K562 (cell line): Measurements from ENCODE around the gene VPS16.

Source experiments
- RNF2 ChIP-seq: sonication (generic); IDR thresholded peaks from 2 replicates; pipeline ENCODE4 v1.6.1; 2016
- SMAD2 ChIP-seq: fragments of 150-350 bp; IDR thresholded peaks from 2 replicates; pipeline ENCODE4 v1.6.1; 2014; ENCODE audit warnings: low read depth, mild to moderate bottlenecking, low read length
- TAF9B ChIP-seq: fragments of 450-650 bp; IDR thresholded peaks from 2 replicates; pipeline ENCODE4 v1.6.1; 2018; ENCODE audit warnings: mild to moderate bottlenecking; ENCODE audit not compliant: partially characterized antibody

DNA sequence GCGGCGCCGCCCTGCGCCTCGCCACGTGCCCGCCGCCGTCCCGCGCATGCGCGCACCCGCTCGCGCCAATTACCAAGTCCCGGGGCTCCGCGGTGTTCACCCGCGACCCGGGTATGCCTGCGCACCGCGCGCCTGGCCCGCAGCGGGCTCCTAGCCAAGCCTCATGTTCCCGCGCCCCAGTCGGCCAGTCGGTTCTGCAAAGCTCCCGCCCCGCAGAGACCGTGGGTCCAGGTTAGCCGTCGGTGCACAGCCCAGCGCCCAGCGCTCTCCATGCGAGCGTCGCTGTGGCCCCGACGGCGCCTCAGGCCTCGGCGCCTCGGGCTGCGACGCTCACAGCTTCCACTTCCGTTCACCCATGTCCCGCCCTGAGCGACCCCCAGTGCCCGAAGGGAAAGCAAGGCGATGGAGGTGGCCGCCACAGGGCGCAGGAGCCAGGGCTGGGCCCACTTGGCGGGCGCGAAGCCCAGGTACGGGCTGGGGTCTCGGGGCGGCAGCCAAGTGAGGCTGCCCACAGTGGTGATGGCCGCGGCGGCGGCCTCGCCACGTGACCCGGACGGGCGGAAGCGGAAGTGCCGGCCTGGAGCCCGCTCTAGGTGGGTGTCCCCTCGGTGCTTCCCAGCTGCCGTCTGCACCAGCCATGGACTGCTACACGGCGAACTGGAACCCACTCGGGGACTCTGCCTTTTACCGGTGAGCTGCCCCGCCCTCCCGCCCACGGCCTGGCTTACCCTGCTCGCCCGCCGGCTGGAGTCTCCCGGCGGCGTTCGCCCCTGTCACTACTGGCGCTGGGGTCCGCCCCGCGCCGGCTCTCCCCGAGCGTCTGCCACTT, at the start of gene VPS16, which contains the start of gene PCED1A:
- TF ChIP-seq SMAD2 (no peak), TAF9B (no peak), RNF2 (no peak)
